Lung microvascular endothelial cell (primary cell): ENCODE data around the gene BEAN1. TPM values are rescaled to one million over a fixed set of nuclear protein-coding genes. Genes with fewer than 3 reads are reported as not detected.
A peak's percentile ranks its signal among the peaks of the same experiment; 100 is the strongest.
"Not testable (repeated sequence)": the region's sequence is repeated elsewhere in the genome, so short reads cannot be mapped to it uniquely, and the experiment has no call there.

Source experiments
- DNase-seq, 2 donors: peaks; one replicate each; pipeline versions ENCODE4 v3.0.0 to v3.0.0-alpha.2; 2010; ENCODE audit warnings: low read depth in 2 of 2
- total RNA-seq: library from RNA; depleted of rRNA; stranded (reverse); fragments of >200 nt; gene quantifications from 2 replicates; pipeline ENCODE4 v1.2.1, GENCODE V29; 2014

Gene BEAN1
- total RNA-seq, 1 donor from 2014 or later = not detected

- no peak for DNase-seq
Measured at GRCh38 chr16:66484453-66485213, 57.5 kb downstream of the BEAN1 start.

- DNase-seq = no peak
Measured at GRCh38 chr16:66485376-66485775, 58.3 kb downstream of the BEAN1 start.

- no peak for DNase-seq
Measured at GRCh38 chr16:66486199-66486772, 59.2 kb downstream of the BEAN1 start.

- DNase-seq = peak; percentile 72 to 75
Measured at GRCh38 chr16:66486773-66487579, 59.9 kb downstream of the BEAN1 start.

- no peak for DNase-seq
Measured at GRCh38 chr16:66487580-66488275, 60.6 kb downstream of the BEAN1 start.

- no peak for DNase-seq
Measured at GRCh38 chr16:66488505-66488904, 61.4 kb downstream of the BEAN1 start.

GRCh38 chr16:66489385-66489784 lies 62.3 kb downstream of the BEAN1 start:
- DNase-seq = no peak

GRCh38 chr16:66489818-66490217 lies 62.7 kb downstream of the BEAN1 start:
- DNase-seq = no peak

GRCh38 chr16:66490774-66491715 lies 64.0 kb downstream of the BEAN1 start:
- no peak for DNase-seq

GRCh38 chr16:66491716-66492064 lies 64.6 kb downstream of the BEAN1 start:
- DNase-seq = no peak

- no peak for DNase-seq
Measured at GRCh38 chr16:66493490-66494401, 66.7 kb downstream of the BEAN1 start.

- no peak for DNase-seq
Measured at GRCh38 chr16:66494916-66495315, 67.8 kb downstream of the BEAN1 start.

- no peak for DNase-seq
Measured at GRCh38 chr16:66495440-66495839, 68.3 kb downstream of the BEAN1 start.

GRCh38 chr16:66496226-66496625 lies 69.1 kb downstream of the BEAN1 start:
- not testable (repeated sequence) for DNase-seq

GRCh38 chr16:66497921-66498320 lies 70.8 kb downstream of the BEAN1 start:
- not testable (repeated sequence) for DNase-seq

- DNase-seq = not testable (repeated sequence)
Measured at GRCh38 chr16:66501563-66501962, 74.5 kb downstream of the BEAN1 start.

GRCh38 chr16:66502020-66502913 lies 75.2 kb downstream of the BEAN1 start:
- DNase-seq = no peak

GRCh38 chr16:66503030-66503429 lies 75.9 kb downstream of the BEAN1 start:
- no peak for DNase-seq

GRCh38 chr16:66503612-66504011 lies 76.5 kb downstream of the BEAN1 start:
- DNase-seq = no peak
